Activated naive CD8-positive, alpha-beta T cell treated with anti-CD3 and anti-CD28 coated beads, Interleukin-2, amount 10 ng/mL, durations not matched to agents 7 days and 5 days (primary cell): ENCODE measurements around the gene WDR49. TPM values are rescaled to one million over a fixed set of nuclear protein-coding genes. Genes with fewer than 3 reads are reported as not detected.

Experiments
- ATAC-seq: fragments of 150-1000 bp; cut with Tn5 transposase; one replicate; pipeline ENCODE4 v1.10.0; 2021; ENCODE audit warnings: low read depth, moderate library complexity
- POLR2A ChIA-PET: fragments of 350-600 bp; sonication (Branson Sonifier 250); formaldehyde crosslinking; loops from one replicate; lab custom pipeline; 2021; ENCODE audit warnings: antibody characterized with exemption; lab: Charles Lee
- DNase-seq: peaks from one replicate; pipeline ENCODE4 v3.0.0; 2021
- H3K27ac Mint-ChIP-seq: one replicate; pipeline ENCODE4 v1.8.0; 2022; ENCODE audit warnings: mild to moderate bottlenecking, mixed read lengths
- H3K27me3 Mint-ChIP-seq: one replicate; pipeline ENCODE4 v1.8.0; 2022; ENCODE audit warnings: mild to moderate bottlenecking, moderate library complexity, mixed read lengths
- H3K36me3 Mint-ChIP-seq: one replicate; pipeline ENCODE4 v1.8.0; 2021; ENCODE audit warnings: mild to moderate bottlenecking, mixed read lengths
- H3K4me1 Mint-ChIP-seq: one replicate; pipeline ENCODE4 v1.8.0; 2021; ENCODE audit warnings: mixed read lengths
- H3K4me3 Mint-ChIP-seq: one replicate; pipeline ENCODE4 v1.8.0; 2022; ENCODE audit warnings: mild to moderate bottlenecking, moderate library complexity, mixed read lengths
- H3K9me3 Mint-ChIP-seq: one replicate; pipeline ENCODE4 v1.8.0; 2021; ENCODE audit warnings: mixed read lengths
- total RNA-seq, 2 experiments: library from RNA; stranded (reverse); gene quantifications; one replicate each; pipeline ENCODE4 v1.2.3, GENCODE V29; 2021

WDR49 gene
- total RNA-seq: under 1 TPM in 1 of 2 experiments, not detected in 1; 0.33 TPM

GRCh38 chr3:167653760-167654159 is at the start of gene WDR49:
Gene WDR49, minus strand, starts transcription at chr3:167653942. Its CDS starts 517 bp downstream, at chr3:167653425.
- H3K27me3 Mint-ChIP-seq: no peaks in the 10 kb centered on the region
- H3K27ac Mint-ChIP-seq: no peak within 1 kb of the TSS
- H3K4me1 Mint-ChIP-seq: peaks cover 3% of the 10 kb centered on the region
- H3K9me3 Mint-ChIP-seq: no peaks in the 10 kb centered on the region
- no peak within 1 kb of the TSS for H3K4me3 Mint-ChIP-seq
- DNase-seq: no peak
- no peaks in the 10 kb centered on the region for H3K36me3 Mint-ChIP-seq
- POLR2A ChIA-PET: no interaction called here
- no peak for ATAC-seq

GRCh38 chr3:167700926-167701325 is 47.2 kb upstream of the WDR49 start:
- no peaks in the 10 kb centered on the region for H3K27me3 Mint-ChIP-seq
- no peaks in the 10 kb centered on the region for H3K9me3 Mint-ChIP-seq
- ATAC-seq (no peak), DNase-seq (no peak)
- no peak overlapping the region for H3K27ac Mint-ChIP-seq
- peaks cover 2% of the 10 kb centered on the region for H3K4me1 Mint-ChIP-seq
- POLR2A ChIA-PET: no interaction called here
- H3K4me3 Mint-ChIP-seq: no peak overlapping the region
- H3K36me3 Mint-ChIP-seq: peaks cover 16% of the 10 kb centered on the region

- no peak overlapping the region for H3K27ac Mint-ChIP-seq
- POLR2A ChIA-PET: no interaction called here
These were observed 46.3 kb upstream of the WDR49 start for GRCh38 chr3:167700046-167700445.

GRCh38 chr3:167694121-167694520 is 40.4 kb upstream of the WDR49 start:
- ATAC-seq (no peak), DNase-seq (no peak)
- peaks cover 19% of the 10 kb centered on the region for H3K36me3 Mint-ChIP-seq
- H3K4me1 Mint-ChIP-seq: peaks cover 12% of the 10 kb centered on the region
- no peak overlapping the region for H3K4me3 Mint-ChIP-seq
- POLR2A ChIA-PET: no interaction called here
- no peaks in the 10 kb centered on the region for H3K27me3 Mint-ChIP-seq
- no peaks in the 10 kb centered on the region for H3K9me3 Mint-ChIP-seq
- H3K27ac Mint-ChIP-seq: no peak overlapping the region

More at GRCh38 chr3:167700046-167700445, 46.3 kb upstream of the WDR49 start:
- ATAC-seq (no peak), DNase-seq (no peak)
- H3K27me3 Mint-ChIP-seq: no peaks in the 10 kb centered on the region
- no peaks in the 10 kb centered on the region for H3K4me1 Mint-ChIP-seq
- no peak overlapping the region for H3K4me3 Mint-ChIP-seq
- peaks cover 17% of the 10 kb centered on the region for H3K36me3 Mint-ChIP-seq
- H3K9me3 Mint-ChIP-seq: no peaks in the 10 kb centered on the region

- peak overlapping the region; percentile 55 for H3K27ac Mint-ChIP-seq
- peak; percentile 92 for ATAC-seq
- no peak for DNase-seq
- no peaks in the 10 kb centered on the region for H3K9me3 Mint-ChIP-seq
- H3K4me3 Mint-ChIP-seq: no peak overlapping the region
- peaks cover 24% of the 10 kb centered on the region for H3K36me3 Mint-ChIP-seq
- H3K27me3 Mint-ChIP-seq: no peaks in the 10 kb centered on the region
- POLR2A ChIA-PET: interaction anchor here (1.0 kb wide), 1 partner anchor 44 kb away, joined by 4 read pairs; the partner anchor contains the start of genes PDCD10 and SERPINI1
- H3K4me1 Mint-ChIP-seq: peaks cover 13% of the 10 kb centered on the region
These were observed 37.6 kb upstream of the WDR49 start for GRCh38 chr3:167691366-167691765.

- Mint-ChIP-seq H3K27me3 (no peaks in the 10 kb centered on the region), H3K9me3 (no peaks in the 10 kb centered on the region), H3K36me3 (peaks cover 18% of the 10 kb centered on the region), H3K4me3 (no peak overlapping the region), H3K27ac (no peak overlapping the region), H3K4me1 (peaks cover 1% of the 10 kb centered on the region)
- no peak for DNase-seq
- ATAC-seq: peak; percentile 58
- POLR2A ChIA-PET: no interaction called here
These were observed 30.7 kb upstream of the WDR49 start for GRCh38 chr3:167684388-167684993.

GRCh38 chr3:167679526-167679925 is 25.8 kb upstream of the WDR49 start:
- Mint-ChIP-seq H3K27ac (no peak overlapping the region), H3K4me1 (no peaks in the 10 kb centered on the region), H3K9me3 (peaks cover 7% of the 10 kb centered on the region), H3K4me3 (no peak overlapping the region), H3K36me3 (peaks cover 41% of the 10 kb centered on the region), H3K27me3 (no peaks in the 10 kb centered on the region)
- ATAC-seq (no peak), DNase-seq (no peak)
- POLR2A ChIA-PET: no interaction called here

- no peak for DNase-seq
- no peaks in the 10 kb centered on the region for H3K27me3 Mint-ChIP-seq
- no peak overlapping the region for H3K27ac Mint-ChIP-seq
- POLR2A ChIA-PET: no interaction called here
- peaks cover 51% of the 10 kb centered on the region for H3K36me3 Mint-ChIP-seq
- H3K9me3 Mint-ChIP-seq: peaks cover 9% of the 10 kb centered on the region
- no peak overlapping the region for H3K4me3 Mint-ChIP-seq
- ATAC-seq: no peak
- H3K4me1 Mint-ChIP-seq: no peaks in the 10 kb centered on the region
These were observed 22.1 kb upstream of the WDR49 start for GRCh38 chr3:167675848-167676247.

GRCh38 chr3:167673221-167673620 is 19.5 kb upstream of the WDR49 start:
- ATAC-seq (no peak), DNase-seq (no peak)
- no peaks in the 10 kb centered on the region for H3K27me3 Mint-ChIP-seq
- no peak overlapping the region for H3K27ac Mint-ChIP-seq
- peaks cover 44% of the 10 kb centered on the region for H3K36me3 Mint-ChIP-seq
- H3K4me1 Mint-ChIP-seq: no peaks in the 10 kb centered on the region
- POLR2A ChIA-PET: no interaction called here
- peaks cover 9% of the 10 kb centered on the region for H3K9me3 Mint-ChIP-seq
- no peak overlapping the region for H3K4me3 Mint-ChIP-seq

GRCh38 chr3:167671878-167672427 is 18.2 kb upstream of the WDR49 start:
- Mint-ChIP-seq H3K27ac (no peak overlapping the region), H3K4me3 (no peak overlapping the region)
- no peak for ATAC-seq

GRCh38 chr3:167669699-167670098 is 16.0 kb upstream of the WDR49 start:
- peaks cover 2% of the 10 kb centered on the region for H3K9me3 Mint-ChIP-seq
- H3K27me3 Mint-ChIP-seq: no peaks in the 10 kb centered on the region
- ATAC-seq (no peak), DNase-seq (no peak)
- no peaks in the 10 kb centered on the region for H3K4me1 Mint-ChIP-seq
- no peak overlapping the region for H3K27ac Mint-ChIP-seq
- no peak overlapping the region for H3K4me3 Mint-ChIP-seq
- peaks cover 16% of the 10 kb centered on the region for H3K36me3 Mint-ChIP-seq
- POLR2A ChIA-PET: no interaction called here

More at GRCh38 chr3:167671878-167672427, 18.2 kb upstream of the WDR49 start:
- DNase-seq: no peak
- no peaks in the 10 kb centered on the region for H3K27me3 Mint-ChIP-seq
- H3K4me1 Mint-ChIP-seq: no peaks in the 10 kb centered on the region
- peaks cover 39% of the 10 kb centered on the region for H3K36me3 Mint-ChIP-seq
- H3K9me3 Mint-ChIP-seq: peaks cover 9% of the 10 kb centered on the region
- POLR2A ChIA-PET: no interaction called here

GRCh38 chr3:167668651-167669050 is 14.9 kb upstream of the WDR49 start:
- Mint-ChIP-seq H3K36me3 (peaks cover 7% of the 10 kb centered on the region), H3K4me1 (no peaks in the 10 kb centered on the region), H3K27ac (no peak overlapping the region), H3K27me3 (no peaks in the 10 kb centered on the region), H3K9me3 (no peaks in the 10 kb centered on the region), H3K4me3 (no peak overlapping the region)
- POLR2A ChIA-PET: no interaction called here
- DNase-seq (no peak), ATAC-seq (no peak)

GRCh38 chr3:167666563-167666962 is 12.8 kb upstream of the WDR49 start:
- ATAC-seq (no peak), DNase-seq (no peak)
- POLR2A ChIA-PET: no interaction called here
- Mint-ChIP-seq H3K4me1 (no peaks in the 10 kb centered on the region), H3K36me3 (no peaks in the 10 kb centered on the region), H3K27me3 (no peaks in the 10 kb centered on the region), H3K27ac (no peak overlapping the region), H3K4me3 (no peak overlapping the region), H3K9me3 (no peaks in the 10 kb centered on the region)

GRCh38 chr3:167662919-167663400 is 9.2 kb upstream of the WDR49 start:
- no peaks in the 10 kb centered on the region for H3K27me3 Mint-ChIP-seq
- no peak for DNase-seq
- no peaks in the 10 kb centered on the region for H3K9me3 Mint-ChIP-seq
- no peaks in the 10 kb centered on the region for H3K36me3 Mint-ChIP-seq
- H3K4me3 Mint-ChIP-seq: no peak overlapping the region
- POLR2A ChIA-PET: no interaction called here
- no peaks in the 10 kb centered on the region for H3K4me1 Mint-ChIP-seq
- H3K27ac Mint-ChIP-seq: no peak overlapping the region
- no peak for ATAC-seq
